Effector CD4-positive, alpha-beta T cell (primary cell): ENCODE measurements around the gene UPB1.
"Not testable (repeated sequence)": the region's sequence is repeated elsewhere in the genome, so short reads cannot be mapped to it uniquely, and the experiment has no call there.

Source experiments
- DNase-seq: peaks from one replicate; pipeline ENCODE4 v3.0.0-alpha.2; 2020

UPB1 gene

DNA sequence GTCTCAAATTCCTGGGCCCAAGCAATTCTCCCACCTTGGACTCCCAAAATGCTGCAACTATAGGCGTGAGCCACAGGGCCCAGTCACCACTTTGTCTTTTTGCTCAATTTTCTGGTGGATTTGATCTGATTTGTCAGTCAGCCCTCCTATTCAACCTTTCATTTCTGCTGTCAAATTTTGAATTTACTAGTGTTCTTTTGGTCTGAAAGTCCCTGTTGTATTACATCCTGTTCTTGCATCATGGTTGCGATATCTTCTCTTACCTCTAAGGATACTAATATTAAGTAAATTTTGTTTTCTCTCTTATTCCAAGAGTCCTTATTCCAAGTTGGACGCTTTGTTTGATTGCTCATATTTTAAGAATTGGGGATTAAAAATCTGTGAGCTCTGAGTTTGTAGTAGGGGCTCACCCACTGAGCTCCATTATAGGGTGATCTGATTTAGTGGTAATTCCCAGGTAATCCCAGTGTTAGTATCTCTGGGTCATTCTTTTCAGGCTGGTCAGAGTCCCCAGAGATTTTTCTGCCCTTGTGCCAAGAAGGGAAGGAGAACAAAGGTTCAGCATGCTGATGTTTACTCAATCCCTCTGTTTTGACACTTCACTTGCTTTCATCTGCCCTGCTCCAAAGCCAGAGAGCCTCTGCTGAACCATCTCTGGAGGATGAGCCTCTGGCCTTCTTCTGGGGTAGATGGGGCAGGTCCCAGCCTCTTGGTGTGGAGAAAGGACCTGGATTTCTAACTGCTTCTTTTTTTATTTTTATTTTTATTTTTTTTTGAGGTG, 10.0 kb downstream of the UPB1 start:
- no peak for DNase-seq

DNA sequence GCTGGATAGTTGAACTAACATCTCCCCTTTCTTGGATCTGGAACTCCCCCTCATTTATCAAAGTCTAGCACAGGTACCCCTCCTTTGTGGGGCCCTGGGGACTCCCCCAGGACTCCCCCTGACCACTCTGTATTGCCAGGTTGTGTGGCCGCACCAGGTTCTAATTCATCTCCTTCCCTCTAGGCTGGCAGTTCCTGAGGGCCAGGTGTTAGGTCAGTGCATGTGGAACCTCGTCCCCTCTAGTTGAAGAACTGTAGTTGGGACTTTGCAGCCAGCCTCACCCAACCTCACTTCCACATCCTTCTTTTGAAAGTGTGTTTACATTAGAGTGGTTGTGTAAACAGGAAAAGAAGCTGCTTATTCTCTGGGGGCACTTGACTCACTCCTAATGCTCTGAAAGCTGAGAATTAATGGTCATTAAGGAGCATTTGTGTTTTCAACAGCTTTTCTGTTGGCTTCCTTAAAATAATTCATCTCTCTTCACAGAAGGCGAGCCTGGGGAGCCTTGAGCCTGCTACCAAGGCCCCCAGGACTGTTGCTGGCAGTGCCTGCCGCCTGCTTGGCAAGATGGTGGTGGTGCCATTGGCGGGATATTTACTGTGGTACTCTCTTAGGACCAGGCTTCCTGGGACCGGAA, 11.8 kb downstream of the UPB1 start:
- no peak for DNase-seq

DNA sequence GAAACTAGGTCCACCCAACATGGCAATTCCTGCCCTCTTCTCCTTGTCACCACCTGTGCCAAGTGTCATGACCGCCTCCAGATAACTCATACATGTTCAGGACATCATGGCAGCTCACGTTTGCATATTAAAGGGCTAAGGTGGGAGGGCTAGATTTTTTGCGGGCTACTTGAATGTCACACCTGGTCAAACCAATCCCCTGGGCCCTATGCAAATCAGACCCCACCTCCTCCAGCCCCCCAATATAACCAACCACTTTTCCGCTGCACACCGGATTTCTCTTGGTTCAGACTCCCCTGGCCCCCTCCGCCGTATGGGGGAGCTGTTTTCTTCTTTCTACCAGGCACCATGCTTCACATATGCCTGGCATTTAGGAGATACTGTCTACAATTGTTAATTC, 12.6 kb downstream of the UPB1 start:
- no peak for DNase-seq

DNA sequence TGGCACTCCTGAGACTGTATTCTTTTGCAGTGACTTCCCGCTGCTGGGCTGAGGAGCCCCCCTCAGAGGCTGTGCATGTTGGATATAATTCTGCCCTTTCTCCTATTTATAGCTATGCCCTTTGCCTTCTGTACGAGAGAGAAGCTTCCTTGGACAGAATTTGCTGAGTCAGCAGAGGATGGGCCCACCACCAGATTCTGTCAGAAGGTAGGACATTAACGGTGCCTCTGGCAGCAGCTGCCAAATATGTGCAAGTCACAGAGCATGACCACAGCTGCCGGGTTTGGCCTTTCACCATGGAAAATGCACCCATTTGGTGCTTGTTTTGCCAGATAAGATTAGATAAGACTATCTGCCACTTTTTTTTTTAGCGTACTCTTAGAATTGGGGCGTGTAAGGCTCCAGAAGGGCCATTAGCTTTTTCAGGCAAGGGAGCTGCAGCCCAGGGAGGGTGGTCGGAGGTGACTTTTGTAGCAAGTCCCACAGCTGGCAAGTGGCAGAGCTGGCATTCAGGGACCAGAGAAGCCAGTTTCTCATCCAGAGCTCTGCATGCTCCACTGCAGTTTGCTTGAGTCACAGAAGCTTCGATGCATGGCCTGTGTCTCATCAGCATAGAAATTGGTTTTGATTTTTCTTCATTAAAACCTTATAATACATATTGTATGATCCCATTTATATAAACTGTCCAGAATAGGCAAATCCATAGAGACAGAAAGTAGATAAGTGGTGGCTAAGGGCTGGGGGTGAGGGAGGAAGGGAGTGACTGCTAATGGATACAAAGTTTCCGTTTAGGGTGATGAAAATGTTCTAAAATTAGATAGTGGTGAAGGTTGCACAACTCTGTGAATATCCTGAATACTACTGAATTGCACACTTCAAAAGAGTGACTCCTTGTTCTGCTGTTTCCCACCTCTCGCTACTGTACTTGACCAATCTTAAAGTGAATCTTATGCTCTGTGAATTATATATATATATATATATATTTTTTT, 15.8 kb downstream of the UPB1 start:
- DNase-seq, result no peak

DNA sequence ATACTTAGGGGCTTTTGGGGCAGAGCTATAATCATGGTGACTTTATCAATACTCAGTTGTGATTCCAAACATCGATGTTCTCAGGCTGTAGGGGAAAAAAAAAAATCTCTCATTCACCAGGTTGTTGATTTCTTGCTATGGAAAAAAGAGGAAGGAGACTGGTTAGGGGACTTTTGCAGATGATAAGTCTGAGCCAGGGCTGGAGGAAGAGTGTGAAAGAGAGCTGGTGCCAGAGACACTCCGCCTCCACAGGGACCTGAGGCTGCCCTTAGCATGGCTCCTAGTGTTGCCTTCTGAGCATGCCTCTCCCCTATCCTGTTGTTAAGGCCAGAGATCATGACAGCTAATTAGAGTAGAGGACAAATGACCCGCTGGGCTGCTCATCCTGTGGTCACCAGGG, 16.9 kb downstream of the UPB1 start:
- DNase-seq, result no peak

DNA sequence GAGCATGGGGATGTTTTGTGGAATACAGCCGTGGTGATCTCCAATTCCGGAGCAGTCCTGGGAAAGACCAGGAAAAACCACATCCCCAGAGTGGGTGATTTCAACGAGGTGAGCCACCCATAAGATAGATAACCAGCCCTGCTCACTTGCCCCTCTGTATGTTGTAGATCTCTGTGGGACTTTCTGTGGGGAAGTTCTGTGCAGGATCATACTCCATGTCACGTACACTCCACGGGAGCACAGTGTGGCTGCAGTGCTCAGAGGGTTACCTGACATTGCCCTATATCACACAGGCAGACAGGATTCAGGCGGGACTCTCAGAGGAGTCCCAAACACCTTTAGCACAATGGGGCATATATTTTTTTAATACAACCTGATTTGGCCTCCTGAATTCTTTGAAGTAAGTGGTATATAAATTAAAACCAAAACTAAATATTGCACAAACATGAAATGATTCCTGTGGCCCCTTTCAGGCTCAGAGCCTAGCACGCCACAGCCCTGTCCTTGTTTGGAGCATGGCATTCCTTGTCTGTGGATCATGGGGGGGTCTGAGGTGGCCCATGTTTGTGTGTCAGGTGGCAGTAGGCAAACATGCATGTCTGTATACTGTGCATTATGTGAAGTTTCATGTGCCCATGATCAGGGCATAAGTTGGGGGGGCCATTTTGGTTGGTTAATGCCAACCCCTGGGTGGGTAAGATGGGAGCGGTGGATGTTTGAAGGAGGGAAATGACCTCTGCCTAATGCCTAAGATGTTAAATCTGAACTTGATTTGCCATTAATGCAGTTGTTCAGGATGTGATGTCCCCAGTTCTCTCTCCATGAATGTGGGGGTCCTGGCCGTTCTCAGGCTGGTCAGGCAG, 18.5 kb downstream of the UPB1 start:
- DNase-seq, result no peak

DNA sequence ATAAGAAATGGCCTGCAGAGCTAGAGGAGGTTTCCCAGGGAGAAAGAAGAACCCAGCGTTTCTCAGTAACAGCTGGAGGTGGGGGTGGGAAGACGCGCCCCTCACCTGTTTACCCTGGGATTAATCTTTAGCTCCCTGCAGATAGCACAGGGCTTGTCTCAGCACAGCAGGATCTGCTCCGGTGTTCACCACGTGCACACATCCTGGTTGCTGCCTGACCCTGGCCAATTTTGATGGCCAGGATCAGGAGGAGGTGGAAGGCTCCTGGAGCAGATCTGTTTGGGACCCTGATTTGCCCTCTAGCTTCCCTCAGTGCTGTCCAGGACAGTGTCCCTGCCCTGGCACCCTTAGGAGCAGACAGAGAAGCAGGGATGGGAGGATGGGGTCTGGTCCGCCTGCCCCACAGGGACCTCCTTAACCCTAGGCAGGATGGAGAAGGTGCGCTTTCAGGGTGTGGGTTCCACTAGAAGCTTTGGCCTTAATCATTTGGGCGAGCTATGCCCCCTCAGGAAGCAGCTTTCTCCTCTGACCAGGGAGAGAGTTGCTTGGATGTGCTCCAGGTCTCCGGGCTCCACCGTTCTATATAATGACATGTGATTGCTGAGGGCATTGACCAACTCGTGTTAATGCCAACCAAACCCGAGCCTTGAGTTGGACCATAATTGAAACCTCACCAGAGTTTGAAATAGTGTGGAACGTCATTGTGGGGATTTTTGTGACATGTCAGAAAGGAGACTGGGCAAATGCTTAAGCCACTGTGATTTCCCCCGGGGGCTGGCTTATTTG, 19.3 kb downstream of the UPB1 start:
- no peak for DNase-seq

DNA sequence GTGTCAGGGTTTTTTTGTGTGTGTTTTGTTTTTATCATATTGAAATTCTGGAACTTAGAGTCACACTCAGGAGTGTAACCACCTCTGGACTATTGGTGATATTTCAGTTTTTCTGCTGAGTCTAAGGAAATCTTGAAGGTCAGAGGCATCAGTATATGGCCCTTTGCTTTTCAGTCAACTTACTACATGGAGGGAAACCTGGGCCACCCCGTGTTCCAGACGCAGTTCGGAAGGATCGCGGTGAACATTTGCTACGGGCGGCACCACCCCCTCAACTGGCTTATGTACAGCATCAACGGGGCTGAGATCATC, 19.9 kb downstream of the UPB1 start:
- DNase-seq, result no peak

DNA sequence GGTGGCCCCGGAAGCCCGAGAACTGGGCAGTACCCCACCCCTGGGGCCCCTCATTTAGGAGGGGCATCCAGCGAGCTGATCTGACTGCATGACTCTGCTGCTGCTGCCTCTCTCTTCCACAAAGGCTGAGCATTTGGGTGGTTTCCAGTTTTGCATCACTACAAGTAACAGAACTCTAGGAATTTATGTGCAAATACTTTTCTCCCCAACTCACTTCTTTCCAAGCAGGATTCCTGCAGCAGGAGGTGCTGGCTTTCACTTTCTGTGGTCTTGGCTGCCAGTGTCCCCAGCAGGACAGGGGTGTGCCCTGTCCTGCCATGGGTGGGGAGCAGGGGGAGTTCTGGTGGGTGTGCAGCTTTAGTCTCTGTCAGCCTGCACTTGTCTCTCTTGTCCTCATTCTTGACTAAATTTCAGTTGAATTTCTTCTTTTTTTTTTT, 21.2 kb downstream of the UPB1 start:
- DNase-seq, result no peak

DNA sequence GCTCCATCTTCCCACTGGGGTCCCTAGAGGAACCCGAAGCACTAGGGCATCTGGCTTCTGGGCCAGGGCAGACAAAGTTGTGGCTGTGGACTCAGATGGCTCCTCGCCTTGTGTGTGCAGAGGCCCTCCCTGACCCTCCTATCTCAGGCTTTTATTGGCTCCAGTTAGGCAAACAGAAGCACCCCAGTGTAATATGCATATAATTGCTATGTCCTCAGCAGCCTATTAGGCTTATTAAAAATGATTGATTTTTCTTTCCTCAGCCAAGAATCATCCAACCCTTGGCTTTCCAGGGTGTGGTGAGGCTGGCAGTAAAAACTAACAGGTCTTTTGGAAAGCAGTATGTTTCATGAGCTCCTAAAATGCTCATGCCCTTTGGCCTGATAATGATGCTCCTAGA, 22.3 kb downstream of the UPB1 start:
- no peak for DNase-seq

DNA sequence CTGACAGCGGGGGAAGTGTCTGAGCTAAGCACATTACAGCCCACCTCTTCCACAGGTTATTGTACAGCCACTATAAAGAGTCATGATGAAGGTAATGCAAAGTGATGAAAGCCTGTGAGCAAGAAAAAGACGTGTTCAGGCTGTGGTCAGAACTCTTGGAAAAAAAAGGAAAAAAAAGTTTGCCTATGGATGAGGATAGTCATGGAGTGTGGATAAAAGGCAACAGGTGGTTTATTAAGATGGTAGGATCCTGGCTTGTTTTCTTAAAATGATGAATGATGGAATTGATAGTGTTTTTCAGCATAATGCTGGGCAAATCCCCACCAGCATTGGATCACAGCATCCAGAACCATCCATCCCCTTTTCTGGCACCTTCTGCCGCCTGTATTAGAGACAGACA, 23.1 kb downstream of the UPB1 start:
- DNase-seq, result no peak

DNA sequence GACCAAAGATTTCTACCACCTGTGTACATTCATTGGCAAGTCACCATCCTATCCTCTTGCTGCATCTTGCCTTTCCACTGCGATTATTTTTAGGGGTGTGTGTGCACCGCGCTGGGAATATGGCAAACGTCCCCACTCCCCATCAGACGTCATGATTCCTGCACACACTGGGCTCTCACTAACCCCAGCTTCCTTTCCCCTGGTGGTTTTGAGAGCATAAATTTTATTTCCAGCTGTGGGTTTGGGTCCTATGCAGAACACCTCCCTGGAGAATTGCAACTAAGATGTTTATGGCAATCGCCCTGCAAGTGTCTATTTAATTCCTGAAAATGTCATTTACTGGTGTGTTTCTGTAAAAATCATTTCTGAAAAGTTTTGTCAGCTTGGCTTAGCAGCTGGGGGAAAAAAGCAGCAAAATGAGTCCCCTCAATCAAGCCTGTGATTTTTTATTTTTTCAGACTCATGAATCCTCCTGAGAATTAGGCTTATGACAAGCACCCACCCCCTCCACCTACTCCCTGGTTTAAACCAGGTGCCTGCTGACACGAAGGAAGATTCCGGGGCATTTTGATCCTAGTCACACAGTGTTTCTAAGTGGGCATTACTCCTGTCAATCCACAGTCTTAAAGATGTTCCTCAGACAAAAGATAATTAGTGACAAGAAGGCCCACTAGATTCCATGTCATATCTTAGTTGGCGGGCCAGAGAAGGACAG, 23.8 kb downstream of the UPB1 start:
- no peak for DNase-seq

DNA sequence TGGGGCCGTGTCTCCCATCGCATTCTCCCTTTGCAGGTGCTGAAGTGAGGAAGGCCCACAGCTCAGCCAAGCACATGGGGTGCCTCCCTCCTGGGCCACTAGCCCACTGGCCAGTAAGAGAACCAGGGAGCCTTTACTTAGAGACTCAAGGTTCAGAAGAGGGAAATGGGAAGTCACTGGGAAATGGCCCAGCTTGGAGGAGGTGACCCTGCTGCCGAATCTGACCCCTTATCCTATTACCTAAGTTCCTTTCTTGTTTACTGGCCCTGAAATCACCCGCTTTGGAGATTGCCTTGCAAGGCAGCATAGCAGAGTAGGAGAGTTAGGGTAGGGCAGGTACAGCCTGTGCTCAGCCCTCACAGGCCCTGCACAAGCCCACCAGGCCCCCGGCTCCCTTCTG, 24.4 kb downstream of the UPB1 start:
- no peak for DNase-seq

DNA sequence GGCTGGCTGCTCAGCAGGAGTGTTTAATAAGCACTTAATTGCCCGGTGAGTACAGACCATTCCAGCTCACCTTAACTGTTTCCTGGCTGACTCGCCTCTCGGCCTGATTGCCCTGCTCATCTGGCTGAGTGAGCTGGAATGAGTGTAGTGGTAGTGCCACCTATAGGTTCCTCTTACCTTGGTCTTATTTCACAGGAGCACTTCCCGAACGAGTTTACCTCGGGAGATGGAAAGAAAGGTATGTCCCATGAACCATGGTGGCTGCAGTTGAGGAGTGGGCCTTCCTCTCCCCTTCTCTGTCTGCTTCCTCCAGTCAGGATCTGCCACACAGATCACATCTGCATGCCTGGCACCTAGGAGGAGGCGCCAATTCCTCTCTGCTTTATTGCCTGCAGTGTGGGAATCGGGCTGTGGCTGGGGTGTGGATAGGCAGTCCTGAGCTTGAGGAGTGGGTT, 26.7 kb downstream of the UPB1 start:
- DNase-seq, result no peak

DNA sequence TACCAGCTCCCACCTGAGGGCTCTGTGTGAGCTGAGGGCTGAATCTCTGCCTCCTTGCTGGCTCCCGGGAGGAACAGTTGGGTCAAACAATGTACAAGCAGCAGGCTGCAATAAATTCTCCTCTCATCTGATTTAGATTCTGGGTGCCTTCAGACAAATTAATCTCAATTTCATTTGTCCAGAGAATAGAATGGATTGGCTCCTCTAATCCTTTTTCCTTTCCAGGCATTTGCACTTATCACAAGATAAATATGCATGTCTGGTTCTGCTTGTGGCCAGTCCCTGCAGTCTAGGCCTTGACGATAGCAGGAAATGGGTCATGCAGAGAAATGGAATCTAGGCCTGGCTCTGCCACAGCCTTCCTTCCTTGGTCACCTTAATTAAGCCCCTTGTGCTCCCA, 28.7 kb downstream of the UPB1 start:
- no peak for DNase-seq

DNA sequence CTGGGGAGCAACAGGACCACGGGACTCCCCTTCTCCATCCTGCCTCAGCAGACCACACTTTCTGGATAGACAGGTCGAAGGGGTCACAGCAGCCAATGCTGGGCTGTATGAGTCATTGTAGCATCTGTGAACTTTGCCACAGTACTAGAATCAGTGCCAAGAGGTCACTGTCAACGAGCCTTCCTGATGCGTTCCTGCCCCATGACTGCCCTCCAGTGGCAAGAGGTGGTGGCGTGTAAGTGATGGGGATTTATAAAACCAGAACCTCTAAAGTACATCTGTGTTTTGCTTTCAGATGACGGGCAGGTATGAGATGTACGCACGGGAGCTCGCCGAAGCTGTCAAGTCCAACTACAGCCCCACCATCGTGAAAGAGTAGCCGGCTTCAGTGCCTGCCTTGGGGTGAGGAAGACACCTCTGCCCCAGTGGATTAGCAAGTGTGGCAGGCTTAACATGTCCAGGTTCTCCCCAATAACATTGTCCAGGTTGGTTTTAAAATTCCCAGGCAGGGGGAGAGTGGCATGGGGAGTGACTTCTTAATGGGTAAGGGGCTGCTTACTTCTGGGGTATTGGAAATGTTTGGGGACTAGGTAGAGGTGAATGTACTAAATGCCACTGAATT, 30.4 kb downstream of the UPB1 start:
- peak; percentile 64 for DNase-seq

DNA sequence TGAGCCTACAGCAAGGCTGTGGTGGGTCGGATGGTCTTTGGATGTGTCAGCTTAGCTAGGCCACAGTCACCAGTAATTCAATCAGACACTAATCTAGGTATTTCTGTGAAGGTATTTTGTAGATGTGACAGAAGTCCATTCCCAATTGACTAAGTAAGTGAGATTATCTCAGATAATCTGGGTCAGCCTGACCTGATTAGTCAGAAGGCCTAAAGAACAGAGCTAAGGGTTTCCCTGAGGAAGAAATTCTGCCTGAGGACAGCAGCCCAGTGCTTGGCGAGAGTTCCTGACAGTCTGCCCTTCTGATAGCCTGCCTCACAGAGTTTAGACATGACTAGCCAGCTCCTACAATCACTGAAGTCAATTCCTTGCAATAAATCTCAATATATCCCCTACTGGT, 31.1 kb downstream of the UPB1 start:
- no peak for DNase-seq

DNA sequence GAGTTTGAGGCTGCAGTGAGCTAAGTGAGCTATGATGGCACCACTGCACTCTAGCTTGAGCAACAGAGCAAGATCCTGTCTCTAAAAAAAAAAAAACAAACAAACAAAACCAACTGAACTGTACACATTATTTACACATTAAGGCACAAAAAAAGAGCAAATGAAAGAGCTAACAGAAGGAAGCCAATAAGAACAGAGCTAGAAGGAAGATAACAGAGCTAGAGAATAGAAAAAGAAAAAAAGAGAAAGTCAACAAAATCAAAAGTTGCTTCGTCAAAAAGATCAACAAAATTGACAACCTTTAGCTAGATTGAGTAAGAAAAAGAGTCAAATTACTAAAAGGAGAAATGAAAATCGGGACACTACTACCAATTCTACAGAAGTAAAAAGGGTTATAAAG, 34.8 kb downstream of the UPB1 start:
- no peak for DNase-seq

DNA sequence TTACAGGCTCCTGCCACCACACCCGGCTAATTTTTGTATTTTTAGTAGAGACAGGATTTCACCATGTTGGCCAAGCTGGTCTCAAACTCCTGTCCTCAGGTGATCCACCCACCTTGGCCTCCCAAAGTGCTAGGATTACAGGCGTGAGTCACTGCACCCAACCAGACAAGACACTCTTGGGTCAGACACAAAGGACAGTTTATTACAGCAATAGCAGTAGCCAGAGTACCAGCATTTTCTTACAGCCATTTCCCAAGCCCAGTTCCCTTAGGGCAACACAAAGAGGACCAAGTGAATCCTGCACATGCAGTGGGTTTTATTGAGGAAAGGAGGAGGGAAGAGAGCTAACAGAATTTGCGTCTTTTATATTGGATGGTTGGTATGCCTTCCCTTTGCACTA, 35.8 kb downstream of the UPB1 start:
- not testable (repeated sequence) for DNase-seq

DNA sequence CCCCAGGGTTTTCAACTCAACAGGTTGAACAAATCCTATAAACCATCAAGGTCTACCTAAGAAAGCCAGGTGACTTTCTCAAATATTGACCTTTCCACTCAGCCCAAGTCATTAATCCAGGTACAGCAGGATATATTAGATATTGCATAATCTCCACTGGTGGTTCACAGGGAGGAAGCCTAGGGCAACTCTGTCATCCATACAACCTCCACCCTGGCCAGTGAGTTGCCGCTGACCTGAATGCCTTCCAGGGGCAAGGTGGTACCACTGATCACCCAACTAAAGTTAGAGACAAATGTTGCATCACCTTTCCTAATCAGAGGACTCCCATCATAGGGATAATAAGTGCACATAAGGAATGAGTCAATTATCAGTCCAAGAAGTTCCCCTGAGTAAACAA, 36.9 kb downstream of the UPB1 start:
- no peak for DNase-seq

DNA sequence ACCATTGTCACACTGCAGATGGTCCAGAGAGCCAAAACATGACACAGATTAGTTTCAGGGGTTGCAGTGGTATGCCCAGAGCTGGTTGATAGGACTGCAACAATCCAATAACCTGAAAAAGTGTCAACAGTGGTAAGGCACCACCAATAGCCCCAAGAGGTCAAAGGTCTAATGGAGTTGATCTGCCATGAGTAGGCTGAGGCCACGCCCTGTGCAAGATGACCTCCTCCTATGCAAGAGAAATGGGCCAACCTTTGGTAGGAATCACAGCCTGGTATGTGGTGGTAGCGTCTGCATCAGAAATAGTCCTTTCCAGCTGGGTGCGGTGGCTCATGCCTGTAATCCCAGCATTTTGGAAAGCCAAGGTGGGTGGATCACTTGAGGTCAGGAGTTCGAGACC, 40.2 kb downstream of the UPB1 start:
- no peak for DNase-seq
